ENCODE results near the gene STAC. TPM values are rescaled to one million over a fixed set of nuclear protein-coding genes. Genes with fewer than 3 reads are reported as not detected.

STAC gene
- total RNA-seq, 1 donor from 2014 or later = 7.1 TPM

- no peak for FAIRE-seq
- no peak overlapping the region for H3K9ac ChIP-seq (ENCODE audit: low read length)
- no peaks in the 10 kb centered on the region for H3K9me3 ChIP-seq (ENCODE audit: insufficient read depth, low read depth, low read length)
- DNase-seq (ENCODE audit: low read depth) = no peak
- H3K27ac ChIP-seq (ENCODE audit: low read depth, low read length) = no peak overlapping the region
- H4K20me1 ChIP-seq (ENCODE audit: insufficient read depth, low read length) = no peaks in the 10 kb centered on the region
- Mint-ChIP-seq H3K4me1 (ENCODE audit: low read depth, unreplicated experiment) (no peaks in the 10 kb centered on the region), H3K9me3 (ENCODE audit: unreplicated experiment) (peaks cover 16% of the 10 kb centered on the region), H3K27me3 (ENCODE audit: low read depth, unreplicated experiment) (peaks cover 4% of the 10 kb centered on the region), H3K27ac (ENCODE audit: unreplicated experiment) (no peak overlapping the region), H3K4me3 (ENCODE audit: unreplicated experiment) (no peak overlapping the region), H3K36me3 (ENCODE audit: low read depth, unreplicated experiment) (no peaks in the 10 kb centered on the region)
- no peaks in the 10 kb centered on the region for H3K27me3 ChIP-seq (ENCODE audit: insufficient read depth, low read length)
- H3K36me3 ChIP-seq (ENCODE audit: insufficient read depth, low read length) = no peaks in the 10 kb centered on the region
- no peak for TF ChIP-seq CTCF (IDR thresholded peaks at IDR 0.05; ENCODE audit: insufficient read depth, low read depth, low read length)
- no peak for TF ChIP-seq EZH2 (IDR thresholded peaks at IDR 0.05; ENCODE audit: insufficient read depth, low read length)
- no peak overlapping the region for H3K4me2 ChIP-seq (ENCODE audit: low read length)
- H3K4me1 ChIP-seq (ENCODE audit: insufficient read depth, low read length) = no peaks in the 10 kb centered on the region
- H3K79me2 ChIP-seq (ENCODE audit: insufficient read depth, low read length) = no peaks in the 10 kb centered on the region
- no peak overlapping the region for H2AFZ ChIP-seq (ENCODE audit: low read depth, low read length)
- H3K4me3 ChIP-seq (ENCODE audit: insufficient read depth, low read depth, low read length) = no peak overlapping the region
Observed at GRCh38 chr3:36579746-36580145, 199.4 kb downstream of the STAC start.

- Mint-ChIP-seq H3K36me3 (ENCODE audit: low read depth, unreplicated experiment) (no peaks in the 10 kb centered on the region), H3K27me3 (ENCODE audit: low read depth, unreplicated experiment) (peaks cover 4% of the 10 kb centered on the region), H3K27ac (ENCODE audit: unreplicated experiment) (no peak overlapping the region), H3K9me3 (ENCODE audit: unreplicated experiment) (peaks cover 16% of the 10 kb centered on the region), H3K4me1 (ENCODE audit: low read depth, unreplicated experiment) (no peaks in the 10 kb centered on the region), H3K4me3 (ENCODE audit: unreplicated experiment) (no peak overlapping the region)
- Histone ChIP-seq H3K27ac (ENCODE audit: low read depth, low read length) (no peak overlapping the region), H3K4me1 (ENCODE audit: insufficient read depth, low read length) (no peaks in the 10 kb centered on the region), H4K20me1 (ENCODE audit: insufficient read depth, low read length) (no peaks in the 10 kb centered on the region), H3K9me3 (ENCODE audit: insufficient read depth, low read depth, low read length) (no peaks in the 10 kb centered on the region), H3K4me3 (ENCODE audit: insufficient read depth, low read depth, low read length) (no peak overlapping the region), H3K9ac (ENCODE audit: low read length) (no peak overlapping the region), H3K4me2 (ENCODE audit: low read length) (no peak overlapping the region), H2AFZ (ENCODE audit: low read depth, low read length) (no peak overlapping the region), H3K36me3 (ENCODE audit: insufficient read depth, low read length) (no peaks in the 10 kb centered on the region), H3K79me2 (ENCODE audit: insufficient read depth, low read length) (no peaks in the 10 kb centered on the region), H3K27me3 (ENCODE audit: insufficient read depth, low read length) (no peaks in the 10 kb centered on the region)
- DNase-seq (ENCODE audit: low read depth) = no peak
- no peak for FAIRE-seq
- TF ChIP-seq EZH2 (IDR thresholded peaks at IDR 0.05; ENCODE audit: insufficient read depth, low read length) = no peak
- TF ChIP-seq CTCF (IDR thresholded peaks at IDR 0.05; ENCODE audit: insufficient read depth, low read depth, low read length) = no peak
Observed at GRCh38 chr3:36580716-36581115, 200.4 kb downstream of the STAC start.

- H3K36me3 ChIP-seq (ENCODE audit: insufficient read depth, low read length) = no peaks in the 10 kb centered on the region
- Mint-ChIP-seq H3K27me3 (ENCODE audit: low read depth, unreplicated experiment) (no peaks in the 10 kb centered on the region), H3K36me3 (ENCODE audit: low read depth, unreplicated experiment) (no peaks in the 10 kb centered on the region), H3K27ac (ENCODE audit: unreplicated experiment) (no peak overlapping the region), H3K4me1 (ENCODE audit: low read depth, unreplicated experiment) (peaks cover 2% of the 10 kb centered on the region), H3K9me3 (ENCODE audit: unreplicated experiment) (peaks cover 4% of the 10 kb centered on the region), H3K4me3 (ENCODE audit: unreplicated experiment) (no peak overlapping the region)
- H3K79me2 ChIP-seq (ENCODE audit: insufficient read depth, low read length) = no peaks in the 10 kb centered on the region
- H3K27ac ChIP-seq (ENCODE audit: low read depth, low read length) = no peak overlapping the region
- H2AFZ ChIP-seq (ENCODE audit: low read depth, low read length) = no peak overlapping the region
- H3K4me3 ChIP-seq (ENCODE audit: insufficient read depth, low read depth, low read length) = no peak overlapping the region
- H3K4me2 ChIP-seq (ENCODE audit: low read length) = no peak overlapping the region
- H3K9me3 ChIP-seq (ENCODE audit: insufficient read depth, low read depth, low read length) = no peaks in the 10 kb centered on the region
- H3K27me3 ChIP-seq (ENCODE audit: insufficient read depth, low read length) = no peaks in the 10 kb centered on the region
- H3K4me1 ChIP-seq (ENCODE audit: insufficient read depth, low read length) = no peaks in the 10 kb centered on the region
- H3K9ac ChIP-seq (ENCODE audit: low read length) = no peak overlapping the region
- no peaks in the 10 kb centered on the region for H4K20me1 ChIP-seq (ENCODE audit: insufficient read depth, low read length)
- TF ChIP-seq CTCF (IDR thresholded peaks at IDR 0.05; ENCODE audit: insufficient read depth, low read depth, low read length) = no peak
- no peak for TF ChIP-seq EZH2 (IDR thresholded peaks at IDR 0.05; ENCODE audit: insufficient read depth, low read length)
- DNase-seq (ENCODE audit: low read depth) = no peak
- no peak for FAIRE-seq
Observed at GRCh38 chr3:36591959-36592358, 211.7 kb downstream of the STAC start.
